Measurements from ENCODE around the gene MYO16.

MYO16 gene

GRCh38 chr13:108797354-108797753 lies 167.9 kb downstream of the MYO16 start:
- no peak for DNase-seq (ENCODE audit: low spot score)

DNA sequence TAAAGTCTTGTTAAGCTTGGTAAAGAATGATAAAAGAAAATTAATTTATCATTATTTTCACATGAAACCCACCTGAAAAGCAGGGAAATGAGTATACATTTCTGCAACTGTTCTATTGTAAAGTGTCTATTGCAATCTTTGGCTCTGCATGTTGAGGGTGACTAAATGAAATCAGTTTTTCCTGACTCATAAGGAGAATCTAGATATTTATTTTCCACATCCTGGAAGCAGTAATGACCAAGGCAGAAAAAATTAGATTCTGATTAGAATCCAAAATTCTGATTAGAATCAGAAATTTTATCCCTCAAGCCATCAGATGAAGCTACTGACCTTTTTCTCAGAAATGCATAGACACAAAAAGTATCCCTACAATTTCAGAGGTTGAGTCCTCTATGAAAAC lies 178.4 kb downstream of the MYO16 start:
- no peak for DNase-seq (ENCODE audit: low spot score)

GRCh38 chr13:108812165-108812564 lies 182.8 kb downstream of the MYO16 start:
- no peak for DNase-seq (ENCODE audit: low spot score)

- no peak for DNase-seq (ENCODE audit: low spot score)
Observed at GRCh38 chr13:108812661-108813060, 183.2 kb downstream of the MYO16 start.

DNA sequence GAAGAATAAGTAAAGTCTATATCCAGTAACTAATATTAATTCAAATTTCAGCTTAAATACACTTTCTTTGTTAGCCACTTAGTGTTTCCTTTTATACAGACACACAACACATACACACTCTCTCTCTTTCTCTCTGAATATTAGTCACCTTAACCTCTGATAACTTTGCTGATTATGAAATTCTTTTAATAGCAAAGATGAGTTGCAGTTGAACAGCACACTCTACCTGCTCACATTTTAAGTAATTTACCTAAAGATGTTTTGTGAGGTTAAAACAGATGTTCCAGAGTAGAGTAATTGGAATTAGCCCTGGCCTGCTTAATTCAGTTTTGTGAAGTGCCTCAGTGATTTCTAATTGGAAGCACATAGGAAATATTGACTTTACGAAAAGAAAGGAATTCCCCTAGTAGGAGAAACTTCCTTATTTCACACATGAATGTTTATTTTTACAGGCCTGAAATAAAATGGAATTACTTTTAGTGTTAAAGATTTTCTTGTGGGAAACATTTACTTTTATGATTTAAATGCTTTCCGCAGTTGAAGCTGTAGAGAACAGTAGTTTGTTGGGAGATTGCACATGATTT lies 184.3 kb downstream of the MYO16 start:
- no peak for DNase-seq (ENCODE audit: low spot score)

GRCh38 chr13:108816375-108816774 lies 187.0 kb downstream of the MYO16 start:
- no peak for DNase-seq (ENCODE audit: low spot score)

- DNase-seq (ENCODE audit: low spot score): no peak
Observed at GRCh38 chr13:108827646-108828045, 198.2 kb downstream of the MYO16 start.

- DNase-seq (ENCODE audit: low spot score): no peak
Observed at GRCh38 chr13:108828086-108828815, 198.8 kb downstream of the MYO16 start.

DNA sequence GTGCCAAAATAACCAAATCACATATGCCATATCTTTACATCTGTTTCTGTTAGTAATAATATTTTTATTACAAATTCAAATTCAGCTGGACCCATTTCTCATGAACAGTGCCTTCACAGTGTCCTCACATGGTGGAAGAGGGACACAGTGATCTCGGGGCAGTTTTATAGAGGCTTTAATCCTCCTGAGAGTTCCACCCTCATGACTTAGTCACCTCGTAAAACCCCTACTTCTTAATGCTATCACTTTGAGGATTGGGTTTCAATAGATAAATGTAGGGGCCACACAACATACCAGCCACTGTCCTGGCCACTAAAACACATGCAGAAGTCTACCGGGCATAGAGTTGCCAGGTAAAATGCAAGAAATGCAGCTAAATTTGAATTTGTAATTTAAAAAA lies 201.5 kb downstream of the MYO16 start:
- DNase-seq (ENCODE audit: low spot score): no peak

DNA sequence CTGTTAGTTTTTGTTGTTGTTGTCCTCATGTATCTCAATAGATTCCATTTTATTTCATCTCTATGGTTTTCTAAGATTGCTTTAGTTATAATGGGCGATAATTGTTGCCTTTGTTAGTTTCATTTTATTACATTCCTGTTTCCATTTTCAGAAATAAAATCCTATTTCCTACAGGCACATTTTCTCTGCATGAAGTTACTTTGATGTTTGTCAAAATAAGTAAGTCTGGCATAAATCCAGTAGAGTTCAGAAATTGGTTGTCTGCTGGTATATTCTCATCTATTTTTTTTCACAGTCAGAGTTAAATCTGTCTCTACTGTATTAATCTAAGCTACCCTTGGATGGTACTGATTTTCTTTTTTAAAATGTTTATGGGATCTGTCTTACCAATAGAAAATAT lies 204.1 kb downstream of the MYO16 start:
- no peak for DNase-seq (ENCODE audit: low spot score)

- DNase-seq (ENCODE audit: low spot score): no peak
Observed at GRCh38 chr13:108834193-108834592, 204.8 kb downstream of the MYO16 start.

GRCh38 chr13:108835083-108835482 lies 205.7 kb downstream of the MYO16 start:
- no peak for DNase-seq (ENCODE audit: low spot score)

GRCh38 chr13:108850691-108851090 lies 221.3 kb downstream of the MYO16 start:
- no peak for DNase-seq (ENCODE audit: low spot score)

GRCh38 chr13:108851660-108852059 lies 222.2 kb downstream of the MYO16 start:
- no peak for DNase-seq (ENCODE audit: low spot score)

DNA sequence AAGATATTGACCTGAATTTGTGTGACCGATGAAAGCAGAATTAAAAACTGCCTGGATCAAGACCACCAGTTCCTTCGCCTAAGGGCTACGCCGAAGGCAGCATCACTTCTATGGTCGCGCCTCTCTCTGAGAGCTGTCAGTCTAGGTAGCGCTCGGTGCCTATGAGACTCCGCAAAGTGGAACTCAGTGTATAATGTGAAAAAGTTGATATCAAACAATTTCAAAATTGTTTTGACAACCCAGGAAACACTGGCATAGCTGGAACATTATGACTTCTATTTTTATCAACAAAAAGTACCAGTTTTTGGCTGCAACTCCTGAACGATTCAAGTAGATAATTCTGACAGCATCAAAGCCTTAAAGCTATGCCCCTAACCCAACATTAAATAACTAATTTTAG lies 223.6 kb downstream of the MYO16 start:
- DNase-seq (ENCODE audit: low spot score): no peak

- DNase-seq (ENCODE audit: low spot score): no peak
Observed at GRCh38 chr13:108855737-108856387, 226.5 kb downstream of the MYO16 start.

GRCh38 chr13:108858676-108859075 lies 229.3 kb downstream of the MYO16 start:
- DNase-seq (ENCODE audit: low spot score): no peak

DNA sequence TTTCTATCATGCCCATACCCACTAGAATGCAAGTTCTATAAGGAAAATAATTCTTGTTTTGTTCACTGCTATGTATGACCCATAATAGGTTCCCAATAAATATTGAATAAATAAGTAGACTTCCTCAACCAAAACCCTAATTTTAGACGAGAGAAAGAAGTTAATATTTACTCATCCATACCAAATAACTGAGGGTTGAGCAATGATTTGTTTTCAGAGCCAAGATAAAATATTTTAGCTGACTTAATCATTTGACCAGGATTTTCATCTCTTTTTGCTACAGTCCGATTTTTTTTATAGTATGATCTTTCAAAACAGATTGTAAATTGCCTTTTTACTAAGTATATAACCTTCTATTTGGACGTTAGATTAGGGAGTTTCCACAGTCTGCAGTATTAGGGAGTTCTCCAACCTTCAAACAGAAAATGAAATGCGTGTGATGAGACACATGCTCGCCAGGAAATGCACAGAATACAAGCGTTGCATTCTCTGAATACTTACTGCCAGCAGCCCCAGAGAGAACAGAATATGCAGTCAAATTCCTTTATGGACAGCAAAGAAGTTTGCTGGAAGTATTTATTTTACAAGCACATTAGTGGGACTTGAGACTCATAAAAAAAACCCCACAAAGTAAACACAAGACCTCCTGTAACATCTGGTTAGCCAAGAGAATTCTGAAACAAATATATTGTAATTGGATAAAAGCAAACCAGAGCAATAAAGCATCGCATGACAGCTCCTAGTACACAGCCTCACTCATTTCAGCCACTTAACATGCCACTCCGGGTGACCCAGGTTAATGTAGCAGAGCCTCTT lies 230.0 kb downstream of the MYO16 start:
- DNase-seq (ENCODE audit: low spot score): no peak

- DNase-seq (ENCODE audit: low spot score): no peak
Observed at GRCh38 chr13:108860418-108860817, 231.0 kb downstream of the MYO16 start.

- no peak for DNase-seq (ENCODE audit: low spot score)
Observed at GRCh38 chr13:108877300-108877699, 247.9 kb downstream of the MYO16 start.

- no peak for DNase-seq (ENCODE audit: low spot score)
Observed at GRCh38 chr13:108878732-108879131, 249.3 kb downstream of the MYO16 start.

- DNase-seq (ENCODE audit: low spot score): no peak
Observed at GRCh38 chr13:108889324-108889984, 260.0 kb downstream of the MYO16 start.
